Activated naive CD4-positive, alpha-beta T cell treated with anti-CD3 and anti-CD28 coated beads, Interleukin-2, amount 50 U/mL, for 72 hours (primary cell): ENCODE results near the gene LPIN3. TPM values are rescaled to one million over a fixed set of nuclear protein-coding genes. Genes with fewer than 3 reads are reported as not detected.

Experiments used
- ATAC-seq, 2 donors: fragments of 150-1000 bp; cut with Tn5 transposase; 2 replicates each; pipeline ENCODE4 v1.10.0; 2021; ENCODE audit warnings: mild to moderate bottlenecking in 2 of 2, moderate library complexity in 2 of 2
- DNase-seq, 2 donors: peaks; one replicate each; pipeline ENCODE4 v3.0.0; 2021 to 2022; ENCODE audit warnings: low spot score in 2 of 2
- H3K27ac Mint-ChIP-seq, 2 donors: one replicate each; pipeline ENCODE4 v1.8.0; 2022; ENCODE audit warnings: mild to moderate bottlenecking in 2 of 2, mixed read lengths in 2 of 2
- H3K36me3 Mint-ChIP-seq, 2 donors: one replicate each; pipeline ENCODE4 v1.8.0; 2022; ENCODE audit warnings: mixed read lengths in 2 of 2
- H3K9me3 Mint-ChIP-seq, 2 donors: one replicate each; pipeline ENCODE4 v1.8.0; 2022; ENCODE audit warnings: mixed read lengths in 2 of 2
- total RNA-seq, 2 donors: library from RNA; stranded (reverse); gene quantifications; one replicate each; pipeline ENCODE4 v1.2.3, GENCODE V29; 2022

Gene LPIN3
- total RNA-seq, 2 donors from 2014 or later: 4.4 to 5.1 TPM

- Mint-ChIP-seq H3K9me3 (no peaks in the 10 kb centered on the region), H3K27ac (peak overlapping the region in 1 of 2 donors; percentile 9), H3K36me3 (no peaks in the 10 kb centered on the region)
- ATAC-seq (no peak), DNase-seq (no peak)
Measured at GRCh38 chr20:41342474-41343464, 2.1 kb downstream of the LPIN3 start.

GRCh38 chr20:41344477-41344876 is 3.9 kb downstream of the LPIN3 start:
- ATAC-seq (no peak), DNase-seq (no peak)
- Mint-ChIP-seq H3K36me3 (no peaks in the 10 kb centered on the region), H3K9me3 (no peaks in the 10 kb centered on the region), H3K27ac (no peak overlapping the region)

GRCh38 chr20:41344938-41345728 is 4.5 kb downstream of the LPIN3 start:
- DNase-seq (no peak), ATAC-seq (no peak)
- Mint-ChIP-seq H3K36me3 (no peaks in the 10 kb centered on the region), H3K27ac (no peak overlapping the region), H3K9me3 (no peaks in the 10 kb centered on the region)

- no peak for ATAC-seq
- no peak for DNase-seq
Measured at GRCh38 chr20:41345729-41346067, 5.1 kb downstream of the LPIN3 start.

GRCh38 chr20:41347523-41348429 is 7.2 kb downstream of the LPIN3 start:
- H3K9me3 Mint-ChIP-seq: no peaks in the 10 kb centered on the region
- ATAC-seq (no peak), DNase-seq (no peak)
- H3K27ac Mint-ChIP-seq: peak overlapping the region in 1 of 2 donors; percentile 50
- no peaks in the 10 kb centered on the region for H3K36me3 Mint-ChIP-seq

More at GRCh38 chr20:41345729-41346067, 5.1 kb downstream of the LPIN3 start:
- H3K36me3 Mint-ChIP-seq: no peaks in the 10 kb centered on the region
- H3K27ac Mint-ChIP-seq: no peak overlapping the region
- H3K9me3 Mint-ChIP-seq: no peaks in the 10 kb centered on the region

- Mint-ChIP-seq H3K9me3 (no peaks in the 10 kb centered on the region), H3K27ac (no peak overlapping the region), H3K36me3 (no peaks in the 10 kb centered on the region)
- no peak for ATAC-seq
- no peak for DNase-seq
Measured at GRCh38 chr20:41348430-41349172, 8.0 kb downstream of the LPIN3 start.

- ATAC-seq: no peak
- DNase-seq: no peak
- Mint-ChIP-seq H3K9me3 (no peaks in the 10 kb centered on the region), H3K27ac (no peak overlapping the region), H3K36me3 (no peaks in the 10 kb centered on the region)
Measured at GRCh38 chr20:41349266-41349665, 8.6 kb downstream of the LPIN3 start.

GRCh38 chr20:41349943-41350342 is 9.3 kb downstream of the LPIN3 start:
- no peaks in the 10 kb centered on the region for H3K9me3 Mint-ChIP-seq
- H3K36me3 Mint-ChIP-seq: no peaks in the 10 kb centered on the region
- DNase-seq (no peak), ATAC-seq (no peak)
- no peak overlapping the region for H3K27ac Mint-ChIP-seq

- H3K9me3 Mint-ChIP-seq: no peaks in the 10 kb centered on the region
- ATAC-seq (no peak), DNase-seq (no peak)
- peak overlapping the region; percentile 5 to 38 for H3K27ac Mint-ChIP-seq
- no peaks in the 10 kb centered on the region for H3K36me3 Mint-ChIP-seq
Measured at GRCh38 chr20:41350408-41350962, 9.9 kb downstream of the LPIN3 start.

GRCh38 chr20:41352106-41352505 is 11.5 kb downstream of the LPIN3 start:
- Mint-ChIP-seq H3K27ac (no peak overlapping the region), H3K36me3 (no peaks in the 10 kb centered on the region), H3K9me3 (no peaks in the 10 kb centered on the region)
- ATAC-seq: no peak
- no peak for DNase-seq

- H3K36me3 Mint-ChIP-seq: no peaks in the 10 kb centered on the region
- no peak overlapping the region for H3K27ac Mint-ChIP-seq
- H3K9me3 Mint-ChIP-seq: no peaks in the 10 kb centered on the region
- ATAC-seq (no peak), DNase-seq (no peak)
Measured at GRCh38 chr20:41352666-41353065, 12.0 kb downstream of the LPIN3 start.

GRCh38 chr20:41353530-41353929 is 12.9 kb downstream of the LPIN3 start:
- ATAC-seq (no peak), DNase-seq (no peak)
- Mint-ChIP-seq H3K36me3 (no peaks in the 10 kb centered on the region), H3K9me3 (no peaks in the 10 kb centered on the region), H3K27ac (no peak overlapping the region)

- H3K9me3 Mint-ChIP-seq: no peaks in the 10 kb centered on the region
- no peak for DNase-seq
- H3K36me3 Mint-ChIP-seq: no peaks in the 10 kb centered on the region
Measured at GRCh38 chr20:41355192-41355591, 14.6 kb downstream of the LPIN3 start.

GRCh38 chr20:41355598-41356203 is 15.1 kb downstream of the LPIN3 start:
- Mint-ChIP-seq H3K27ac (no peak overlapping the region), H3K9me3 (no peaks in the 10 kb centered on the region), H3K36me3 (no peaks in the 10 kb centered on the region)
- ATAC-seq: no peak
- DNase-seq: no peak

More at GRCh38 chr20:41355192-41355591, 14.6 kb downstream of the LPIN3 start:
- ATAC-seq: no peak
- no peak overlapping the region for H3K27ac Mint-ChIP-seq

- Mint-ChIP-seq H3K36me3 (no peaks in the 10 kb centered on the region), H3K27ac (no peak overlapping the region), H3K9me3 (no peaks in the 10 kb centered on the region)
- no peak for DNase-seq
- ATAC-seq: no peak
Measured at GRCh38 chr20:41356951-41357350, 16.3 kb downstream of the LPIN3 start.
